NCI-H2081 treated with DMSO at 0.1 percent for 48 hours (cell line): ENCODE results near the gene CTNNA3.

ENCODE experiments used
- DNase-seq: peaks from one replicate; lab custom pipeline; 2025; lab: John Stamatoyannopoulos, UW

The CTNNA3 gene

DNA sequence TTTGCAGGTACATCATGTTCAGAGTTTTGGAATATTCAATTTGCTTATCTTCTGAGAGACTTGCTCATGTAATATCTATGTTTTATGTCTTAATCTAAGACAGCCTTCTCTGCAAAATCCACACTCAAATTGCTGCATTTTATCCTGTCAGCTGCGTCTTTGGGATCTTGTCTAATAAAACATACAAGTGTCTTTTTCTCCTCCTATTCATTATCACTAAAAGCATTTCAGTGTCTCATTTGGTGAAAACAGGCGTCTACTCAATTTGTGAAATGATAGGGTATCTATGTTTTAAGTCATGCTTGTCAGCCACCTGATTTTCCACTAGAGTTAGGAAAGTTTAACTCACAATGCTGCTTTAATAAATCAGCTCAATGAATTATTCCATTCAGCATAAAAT, 882.9 kb downstream of the CTNNA3 start:
- no peak for DNase-seq

DNA sequence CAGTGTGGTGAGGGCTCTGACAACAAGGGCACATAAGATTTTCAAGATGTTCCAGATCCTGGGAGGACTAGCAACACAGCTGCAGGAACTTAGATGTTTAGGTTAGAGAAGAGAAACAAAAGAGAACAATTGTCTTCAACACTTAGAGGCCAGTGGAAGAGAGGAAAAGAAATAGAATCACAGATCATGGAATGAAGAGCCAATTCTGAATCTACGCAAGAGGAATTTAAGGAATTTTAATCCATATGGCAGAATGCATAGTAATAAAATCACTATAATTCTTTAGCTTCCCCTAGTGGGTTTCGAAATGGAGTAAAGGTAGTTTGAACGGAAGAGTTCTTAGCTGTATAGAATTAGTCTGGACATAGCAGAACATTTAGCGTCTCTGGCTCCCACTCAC, 884.8 kb downstream of the CTNNA3 start:
- DNase-seq: no peak

DNA sequence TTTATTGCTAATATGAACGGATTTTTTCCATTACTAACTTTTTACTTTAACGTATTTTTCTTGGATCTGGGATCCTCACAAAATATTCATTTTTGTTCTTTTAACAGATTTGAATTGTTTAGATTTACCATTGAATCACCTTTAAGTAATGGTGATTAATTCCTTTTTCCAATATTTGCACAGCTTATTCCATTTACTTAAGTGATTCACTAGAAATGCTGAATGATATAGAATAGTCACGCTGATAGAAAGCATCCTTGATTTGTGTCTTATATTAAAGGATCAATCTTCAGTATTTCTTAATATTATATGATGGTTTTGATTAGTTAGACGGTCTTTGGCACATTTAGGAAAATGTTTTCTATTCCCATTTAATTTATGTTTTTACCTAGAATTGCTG, 886.6 kb downstream of the CTNNA3 start:
- no peak for DNase-seq

GRCh38 chr10:66805612-66806011, 890.4 kb downstream of the CTNNA3 start:
- no peak for DNase-seq

DNA sequence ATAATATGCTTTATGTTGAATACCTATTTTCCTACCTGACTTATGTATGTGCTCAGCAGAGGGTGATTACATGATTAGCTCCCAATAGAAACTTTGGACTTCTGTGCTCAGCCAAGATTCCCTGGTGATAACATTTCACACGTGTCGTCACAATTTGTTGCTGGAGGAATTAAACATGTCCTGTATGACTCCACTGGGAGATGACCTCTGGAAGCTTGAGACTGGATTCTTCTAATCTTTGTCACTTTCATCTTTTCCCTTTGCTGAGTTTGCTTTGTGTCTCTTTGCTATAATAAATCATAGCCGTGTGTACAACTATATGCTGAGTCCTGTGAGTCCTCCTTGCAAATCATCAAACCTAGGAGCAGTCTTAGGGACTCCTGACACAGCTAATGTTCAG, 891.0 kb downstream of the CTNNA3 start:
- no peak for DNase-seq

GRCh38 chr10:66803174-66803573, 892.8 kb downstream of the CTNNA3 start:
- DNase-seq: no peak

- no peak for DNase-seq
Observed at GRCh38 chr10:66799474-66799873, 896.5 kb downstream of the CTNNA3 start.

GRCh38 chr10:66795866-66796265, 900.1 kb downstream of the CTNNA3 start:
- no peak for DNase-seq

- no peak for DNase-seq
Observed at GRCh38 chr10:66792441-66792840, 903.6 kb downstream of the CTNNA3 start.

DNA sequence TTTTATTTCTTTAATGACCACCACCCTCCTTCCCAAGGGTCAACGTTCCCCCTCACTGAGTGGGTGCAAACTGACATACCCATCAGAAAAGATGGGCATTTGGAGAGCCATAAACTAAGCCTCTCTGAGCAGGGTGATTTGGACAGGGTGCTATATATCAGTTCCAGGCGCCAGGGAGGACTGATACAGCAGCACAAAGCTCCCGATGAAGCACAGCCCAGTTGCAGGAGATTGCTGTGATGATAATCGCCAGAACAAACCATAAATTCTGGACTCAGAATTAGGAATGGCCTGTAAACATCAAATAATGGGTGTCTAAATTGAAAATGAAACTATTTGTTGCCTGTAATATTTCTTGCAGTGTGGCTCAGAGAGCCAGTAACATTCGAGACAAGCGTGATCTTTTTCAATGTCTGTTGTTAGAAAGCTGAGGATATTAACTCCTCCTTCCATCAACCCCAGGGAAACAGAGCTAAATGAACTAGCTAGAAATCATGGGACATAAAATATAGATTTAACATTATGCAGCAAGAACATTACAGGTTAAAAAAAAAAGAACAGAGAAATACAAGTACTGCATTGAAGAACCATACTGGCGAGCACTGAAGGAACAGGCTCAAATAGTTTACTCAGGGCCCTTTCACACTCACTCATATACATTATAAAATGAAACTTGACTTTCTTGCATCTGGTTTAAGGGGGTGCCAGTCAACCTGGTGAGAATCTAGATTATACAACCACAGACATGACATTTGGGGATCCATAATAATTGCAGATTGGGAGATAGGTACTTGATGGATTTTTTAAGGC, 907.6 kb downstream of the CTNNA3 start:
- DNase-seq: no peak

- DNase-seq: no peak
Observed at GRCh38 chr10:66786709-66787108, 909.3 kb downstream of the CTNNA3 start.

DNA sequence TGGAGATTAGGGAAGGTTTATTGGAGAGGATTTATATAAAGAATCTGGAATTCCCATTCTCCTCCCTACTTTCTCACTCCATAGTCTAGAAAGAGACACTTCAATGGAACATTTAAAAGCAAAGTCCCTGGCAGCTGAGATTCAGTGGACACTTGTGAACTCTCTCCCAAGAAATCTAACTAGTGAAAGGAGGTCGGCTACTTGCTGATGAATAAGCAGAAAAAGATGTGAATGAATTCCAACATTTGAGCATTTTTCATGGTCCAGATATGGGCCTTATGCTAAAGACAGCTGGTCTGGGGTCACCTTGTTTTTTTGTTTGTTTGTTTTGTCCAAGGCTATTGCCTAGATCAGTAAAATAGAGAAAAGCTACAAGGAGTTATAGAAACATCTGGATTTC, 911.2 kb downstream of the CTNNA3 start:
- no peak for DNase-seq

DNA sequence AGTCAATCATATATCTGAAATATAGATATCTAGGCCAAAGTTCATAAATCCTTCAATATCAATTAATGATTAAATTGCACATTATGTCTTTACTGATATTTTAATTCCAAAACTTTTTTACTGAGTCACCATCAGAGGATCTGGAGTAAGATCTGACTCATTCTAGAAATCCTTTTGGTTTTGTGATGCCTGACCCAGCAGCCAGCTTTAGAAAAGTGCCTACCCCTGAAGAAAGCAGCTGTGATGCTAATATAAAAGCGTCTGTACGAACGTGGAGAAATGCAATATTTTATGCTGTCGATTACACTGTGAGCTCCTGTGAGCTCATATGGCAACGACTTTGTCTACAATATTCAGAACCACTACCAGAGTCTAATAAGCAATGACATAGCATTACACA, 912.7 kb downstream of the CTNNA3 start:
- DNase-seq: no peak

- DNase-seq: no peak
Observed at GRCh38 chr10:66782776-66783175, 913.2 kb downstream of the CTNNA3 start.

GRCh38 chr10:66782144-66782543, 913.9 kb downstream of the CTNNA3 start:
- DNase-seq: no peak

DNA sequence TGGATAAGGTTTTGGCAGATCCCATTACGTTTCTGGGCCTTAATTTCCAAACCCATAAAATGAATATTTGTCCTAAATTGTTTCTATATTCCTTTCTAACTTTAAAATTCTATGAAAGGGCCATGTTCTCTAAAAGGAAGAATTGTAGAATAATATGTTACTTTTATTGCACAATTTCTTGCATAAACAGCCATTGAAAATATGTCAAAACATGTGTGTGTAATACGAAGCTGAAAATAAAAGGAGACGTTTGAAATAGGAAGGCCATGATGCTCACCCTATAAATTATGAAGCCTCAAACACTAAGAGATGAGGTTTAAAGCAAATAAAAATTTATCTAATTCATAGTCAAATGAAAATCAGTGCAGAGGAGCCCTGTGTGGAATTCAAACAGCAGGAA, 915.2 kb downstream of the CTNNA3 start:
- no peak for DNase-seq

GRCh38 chr10:66778351-66778750, 917.6 kb downstream of the CTNNA3 start:
- DNase-seq: no peak

DNA sequence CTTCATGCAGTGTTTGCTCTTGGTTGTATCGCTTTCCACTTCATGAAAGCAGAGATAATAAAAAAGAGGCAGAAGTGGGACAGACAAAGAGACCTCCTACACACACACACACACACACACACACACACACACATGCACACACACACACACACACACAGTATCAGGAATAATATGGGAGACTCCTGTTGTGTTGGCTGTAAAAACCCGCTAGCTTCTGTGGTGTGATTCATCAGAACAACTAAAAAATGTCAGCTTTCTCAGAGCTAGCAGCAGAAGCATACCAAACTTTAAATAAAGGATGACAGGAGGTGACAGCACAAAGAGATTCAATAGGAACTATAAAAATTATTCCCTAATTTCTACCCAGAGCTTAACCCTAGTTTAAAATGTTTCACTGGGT, 918.3 kb downstream of the CTNNA3 start:
- no peak for DNase-seq

DNA sequence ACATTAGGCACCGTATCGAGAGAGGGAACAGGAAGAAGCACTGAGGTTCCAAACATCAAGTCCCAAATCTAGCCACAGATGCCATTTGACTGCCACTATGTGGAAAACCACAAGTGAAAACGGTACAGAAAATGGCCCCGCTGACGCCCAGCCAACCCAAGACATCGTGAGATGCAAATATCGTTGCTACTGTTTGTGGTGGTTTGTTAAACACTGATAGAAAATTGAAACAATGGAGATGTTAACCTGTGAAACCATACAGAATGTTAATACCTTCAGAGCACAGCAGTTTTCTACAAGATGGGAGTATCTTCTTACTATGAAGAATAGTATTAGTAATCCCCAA, 922.5 kb downstream of the CTNNA3 start:
- no peak for DNase-seq

DNA sequence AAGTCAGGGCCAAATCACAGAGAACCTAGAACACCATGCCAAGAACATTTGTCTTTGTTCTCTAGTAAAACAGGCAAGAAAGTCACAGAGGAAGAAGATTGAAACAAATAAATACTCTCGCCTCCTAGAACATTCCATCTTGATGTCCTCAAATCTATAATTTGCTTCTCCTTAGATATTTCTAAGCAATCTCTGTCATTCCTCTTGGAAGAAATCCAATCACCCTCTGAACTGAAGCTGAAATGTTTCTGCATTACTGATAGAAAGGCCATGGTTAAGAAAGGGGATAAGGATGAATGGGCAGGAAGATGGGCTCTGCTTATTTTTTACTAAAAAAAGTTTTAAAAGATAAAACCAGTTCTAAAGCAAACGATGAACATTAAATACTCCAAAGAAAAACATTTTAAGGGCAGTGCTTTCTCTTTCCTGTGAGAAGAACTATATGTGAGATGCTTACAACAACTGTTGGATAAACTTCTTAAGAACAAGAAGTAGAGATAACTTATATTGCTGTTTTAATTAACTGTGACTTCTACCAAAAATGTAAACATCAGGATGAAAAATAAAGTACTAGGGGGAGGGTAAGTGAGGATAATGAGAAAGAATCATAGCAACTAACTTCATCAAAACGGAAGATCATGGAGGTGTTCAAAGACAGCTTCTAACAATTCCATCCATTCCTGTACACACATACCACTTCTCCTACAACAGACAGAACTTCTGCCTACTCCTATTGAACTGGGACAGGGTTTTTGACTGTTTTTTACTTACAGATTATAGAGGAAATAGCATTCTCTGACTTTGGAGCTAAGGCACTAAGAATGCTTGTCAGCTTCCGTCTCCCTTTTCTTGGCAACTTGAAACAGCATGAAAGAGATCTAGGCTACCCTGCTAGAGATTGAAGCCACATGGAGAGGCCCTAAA, 923.2 kb downstream of the CTNNA3 start:
- no peak for DNase-seq

DNA sequence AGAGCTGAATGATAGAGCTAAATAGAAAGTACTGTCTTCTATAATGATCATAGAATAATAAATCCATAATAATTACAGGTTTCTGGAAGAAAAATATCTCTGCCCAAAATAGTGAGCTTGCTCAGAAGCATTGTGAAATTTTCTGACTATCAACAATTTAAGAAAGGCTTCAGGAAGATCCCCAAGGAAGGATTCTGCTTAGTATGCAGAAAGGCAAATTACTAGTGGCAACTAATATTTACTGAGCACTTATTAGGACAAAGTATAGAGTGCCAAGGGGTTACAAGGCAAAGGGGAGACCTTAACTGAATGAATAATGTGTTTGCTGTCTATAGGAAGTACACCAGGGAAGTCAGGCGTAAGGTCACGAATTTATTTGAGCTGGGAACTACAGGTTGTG, 928.3 kb downstream of the CTNNA3 start:
- DNase-seq: no peak

- DNase-seq: no peak
Observed at GRCh38 chr10:66762218-66762729, 933.7 kb downstream of the CTNNA3 start.

- no peak for DNase-seq
Observed at GRCh38 chr10:66760941-66761340, 935.1 kb downstream of the CTNNA3 start.
